Activated B cell treated with CpG ODN at 0.5 μM for 24 hours (primary cell): ENCODE results near the gene ARHGAP15. TPM values are rescaled to one million over a fixed set of nuclear protein-coding genes. Genes with fewer than 3 reads are reported as not detected.

ENCODE experiments used
- ATAC-seq: fragments of 200-7000 bp; cut with Tn5 transposase; one replicate; pipeline ENCODE4 v1.10.0; 2021; ENCODE audit warnings: low read depth, mild to moderate bottlenecking, moderate library complexity
- CTCF ChIA-PET: fragments of 350-600 bp; sonication (Branson Sonifier 250); formaldehyde crosslinking; loops from one replicate; lab custom pipeline; 2021; ENCODE audit warnings: antibody characterized with exemption; lab: Charles Lee
- POLR2A ChIA-PET: fragments of 350-600 bp; sonication (Branson Sonifier 250); formaldehyde crosslinking; loops from one replicate; lab custom pipeline; 2021; ENCODE audit warnings: antibody characterized with exemption; lab: Charles Lee
- DNase-seq: peaks from one replicate; pipeline ENCODE4 v3.0.0; 2022
- H3K27ac Mint-ChIP-seq: one replicate; pipeline ENCODE4 v1.8.0; 2020; ENCODE audit warnings: mixed read lengths
- H3K27me3 Mint-ChIP-seq: one replicate; pipeline ENCODE4 v1.8.0; 2021; ENCODE audit warnings: mixed read lengths
- H3K36me3 Mint-ChIP-seq: one replicate; pipeline ENCODE4 v1.8.0; 2021; ENCODE audit warnings: low read depth, mixed read lengths
- H3K4me1 Mint-ChIP-seq: one replicate; pipeline ENCODE4 v1.8.0; 2021; ENCODE audit warnings: mixed read lengths
- H3K4me3 Mint-ChIP-seq: one replicate; pipeline ENCODE4 v1.8.0; 2020; ENCODE audit warnings: mild to moderate bottlenecking, mixed read lengths
- H3K9me3 Mint-ChIP-seq: one replicate; pipeline ENCODE4 v1.8.0; 2020; ENCODE audit warnings: mixed read lengths
- intact Hi-C: fragments of 100-400 bp; cut with micrococcal nuclease; formaldehyde crosslinking; loops from one replicate; pipeline ENCODE4 v1.15.1; 2024
- total RNA-seq: library from RNA; stranded (reverse); gene quantifications from 2 replicates; pipeline ENCODE4 v1.2.3, GENCODE V29; 2022
- TF ChIP-seq, protein P1 (sequence below): fragments of 200-600 bp; IDR thresholded peaks from one replicate; pipeline ENCODE4 v1.8.0; 2022; ENCODE audit warnings: antibody characterized with exemption, mild to moderate bottlenecking

ARHGAP15 gene
- total RNA-seq, 1 donor from 2014 or later, result 112 TPM

DNA sequence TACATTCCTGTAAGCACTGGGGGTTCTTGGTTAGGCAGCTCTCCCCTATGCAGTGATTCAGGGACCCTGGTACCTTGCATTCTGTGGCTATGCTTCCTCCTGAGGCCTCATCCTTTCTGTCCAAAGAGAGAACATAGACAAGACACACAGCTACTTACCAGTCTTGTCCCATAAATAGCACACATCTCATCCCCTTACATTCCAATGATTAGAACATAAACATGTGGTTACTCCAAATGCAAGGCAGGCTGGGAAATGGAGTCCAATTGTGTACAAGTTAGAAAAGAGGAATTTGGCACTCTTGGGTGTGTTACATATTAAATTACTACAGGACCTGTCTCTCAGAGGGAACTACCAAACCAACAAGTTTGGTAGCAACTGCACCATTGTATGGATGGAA, 171.3 kb downstream of the ARHGAP15 start:
- CTCF ChIA-PET, result interaction anchor here (0.9 kb wide), 1 partner anchor 16 kb away, joined by 3 read pairs; no protein-coding TSS in a partner anchor
- peaks cover 44% of the 10 kb centered on the region for H3K36me3 Mint-ChIP-seq

GRCh38 chr2:143311426-143311825, 182.2 kb downstream of the ARHGAP15 start:
- ChIA-PET POLR2A (no interaction called here), CTCF (no interaction called here)
- ATAC-seq (no peak), DNase-seq (no peak)
- intact Hi-C loops, result no loop called here
- no peaks in the 10 kb centered on the region for H3K27me3 Mint-ChIP-seq
- TF ChIP-seq, protein P1, sequence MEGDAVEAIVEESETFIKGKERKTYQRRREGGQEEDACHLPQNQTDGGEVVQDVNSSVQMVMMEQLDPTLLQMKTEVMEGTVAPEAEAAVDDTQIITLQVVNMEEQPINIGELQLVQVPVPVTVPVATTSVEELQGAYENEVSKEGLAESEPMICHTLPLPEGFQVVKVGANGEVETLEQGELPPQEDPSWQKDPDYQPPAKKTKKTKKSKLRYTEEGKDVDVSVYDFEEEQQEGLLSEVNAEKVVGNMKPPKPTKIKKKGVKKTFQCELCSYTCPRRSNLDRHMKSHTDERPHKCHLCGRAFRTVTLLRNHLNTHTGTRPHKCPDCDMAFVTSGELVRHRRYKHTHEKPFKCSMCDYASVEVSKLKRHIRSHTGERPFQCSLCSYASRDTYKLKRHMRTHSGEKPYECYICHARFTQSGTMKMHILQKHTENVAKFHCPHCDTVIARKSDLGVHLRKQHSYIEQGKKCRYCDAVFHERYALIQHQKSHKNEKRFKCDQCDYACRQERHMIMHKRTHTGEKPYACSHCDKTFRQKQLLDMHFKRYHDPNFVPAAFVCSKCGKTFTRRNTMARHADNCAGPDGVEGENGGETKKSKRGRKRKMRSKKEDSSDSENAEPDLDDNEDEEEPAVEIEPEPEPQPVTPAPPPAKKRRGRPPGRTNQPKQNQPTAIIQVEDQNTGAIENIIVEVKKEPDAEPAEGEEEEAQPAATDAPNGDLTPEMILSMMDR, result no peak
- no peak overlapping the region for H3K4me3 Mint-ChIP-seq
- peaks cover 3% of the 10 kb centered on the region for H3K4me1 Mint-ChIP-seq
- H3K36me3 Mint-ChIP-seq, result peaks cover 21% of the 10 kb centered on the region
- no peaks in the 10 kb centered on the region for H3K9me3 Mint-ChIP-seq
- no peak overlapping the region for H3K27ac Mint-ChIP-seq

More for the DNA sequence above, 171.3 kb downstream of the ARHGAP15 start:
- no peak for ATAC-seq
- Mint-ChIP-seq H3K27me3 (no peaks in the 10 kb centered on the region), H3K9me3 (no peaks in the 10 kb centered on the region), H3K4me3 (no peak overlapping the region), H3K4me1 (peaks cover 7% of the 10 kb centered on the region), H3K27ac (no peak overlapping the region)
- TF ChIP-seq, protein P1, result no peak
- intact Hi-C loops, result no loop called here
- DNase-seq, result no peak
- POLR2A ChIA-PET, result no interaction called here

GRCh38 chr2:143312441-143312840, 183.2 kb downstream of the ARHGAP15 start:
- Mint-ChIP-seq H3K27me3 (no peaks in the 10 kb centered on the region), H3K4me3 (no peak overlapping the region), H3K9me3 (no peaks in the 10 kb centered on the region), H3K36me3 (peaks cover 19% of the 10 kb centered on the region), H3K4me1 (no peaks in the 10 kb centered on the region), H3K27ac (no peak overlapping the region)
- CTCF ChIA-PET, result no interaction called here
- TF ChIP-seq, protein P1, result no peak
- no peak for ATAC-seq
- no peak for DNase-seq
- intact Hi-C loops, result no loop called here
- POLR2A ChIA-PET, result no interaction called here

DNA sequence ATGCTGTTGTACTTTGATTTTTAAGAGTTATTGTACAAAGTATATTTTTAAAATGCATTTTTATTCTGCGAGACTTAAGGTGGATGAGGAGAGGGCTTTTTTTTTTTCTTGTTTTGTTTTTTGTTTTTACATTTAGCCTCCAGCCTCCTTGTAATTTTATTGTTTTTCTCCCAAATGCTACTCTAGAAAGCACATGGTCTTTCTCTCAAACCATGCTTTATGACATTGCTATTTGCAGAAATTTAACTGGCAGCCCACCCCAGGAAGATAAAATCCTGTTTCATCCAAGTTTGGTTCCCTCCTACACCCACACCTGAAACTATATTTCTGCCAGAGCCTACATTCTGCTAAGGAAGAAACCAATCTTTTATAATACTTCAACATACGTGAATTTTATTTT, 184.6 kb downstream of the ARHGAP15 start:
- intact Hi-C loops, result no loop called here
- H3K36me3 Mint-ChIP-seq, result peaks cover 29% of the 10 kb centered on the region
- CTCF ChIA-PET, result no interaction called here
- no peak overlapping the region for H3K27ac Mint-ChIP-seq
- ATAC-seq (no peak), DNase-seq (no peak)
- H3K27me3 Mint-ChIP-seq, result no peaks in the 10 kb centered on the region
- H3K4me3 Mint-ChIP-seq, result no peak overlapping the region
- no peaks in the 10 kb centered on the region for H3K4me1 Mint-ChIP-seq
- POLR2A ChIA-PET, result no interaction called here
- H3K9me3 Mint-ChIP-seq, result no peaks in the 10 kb centered on the region
- TF ChIP-seq, protein P1, result no peak

DNA sequence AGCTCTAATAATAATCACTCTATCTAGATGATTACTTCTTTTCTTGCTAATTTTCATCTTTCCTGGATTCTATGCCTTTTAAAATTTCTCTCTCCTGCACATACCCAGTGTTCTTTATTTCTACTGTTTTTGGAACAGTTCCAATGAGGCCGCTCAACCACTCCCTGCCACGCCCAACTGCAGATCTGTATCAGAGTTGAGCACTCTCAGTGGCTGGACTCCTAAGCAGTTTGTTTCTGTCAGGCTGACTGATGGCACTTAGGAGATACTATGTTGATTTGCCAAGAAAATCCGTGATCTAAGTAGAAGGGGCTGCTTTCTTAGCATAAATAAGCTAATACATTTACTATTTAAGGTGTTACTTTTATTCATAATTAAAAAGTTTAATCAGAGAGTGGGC, 192.8 kb downstream of the ARHGAP15 start:
- intact Hi-C loops, result no loop called here
- Mint-ChIP-seq H3K9me3 (no peaks in the 10 kb centered on the region), H3K27me3 (no peaks in the 10 kb centered on the region), H3K36me3 (peaks cover 62% of the 10 kb centered on the region), H3K4me3 (no peak overlapping the region), H3K27ac (no peak overlapping the region), H3K4me1 (peaks cover 7% of the 10 kb centered on the region)
- TF ChIP-seq, protein P1, result no peak
- DNase-seq (no peak), ATAC-seq (no peak)
- CTCF ChIA-PET, result interaction anchor here (0.9 kb wide), 1 partner anchor 38 kb away, joined by 3 read pairs; no protein-coding TSS in a partner anchor
- POLR2A ChIA-PET, result no interaction called here
